Kidney epithelial cell (primary cell): ENCODE data around the gene TBC1D14. TPM values are rescaled to one million over a fixed set of nuclear protein-coding genes. Genes with fewer than 3 reads are reported as not detected.

ENCODE experiments used
- DNase-seq: peaks from one replicate; pipeline ENCODE4 v3.0.0-alpha.2; 2010; ENCODE audit warnings: low read depth
- H3K27me3 ChIP-seq: 2 replicates; pipeline ENCODE4 v1.6.0; 2011; ENCODE audit warnings: low read length; ENCODE audit not compliant: control insufficient read depth, insufficient read depth
- H3K36me3 ChIP-seq: 2 replicates; pipeline ENCODE4 v1.5.1; 2011; ENCODE audit warnings: low read length; ENCODE audit not compliant: control insufficient read depth, insufficient read depth
- H3K4me3 ChIP-seq: 2 replicates; pipeline ENCODE4 v1.5.1; 2011; ENCODE audit warnings: low read depth, mild to moderate bottlenecking, control low read depth, low read length
- total RNA-seq: library from RNA; depleted of rRNA; stranded (reverse); fragments of >200 nt; gene quantifications from 2 replicates; pipeline ENCODE4 v1.2.3, GENCODE V29; 2015
- TF ChIP-seq, protein P1 (sequence below): IDR thresholded peaks from 2 replicates; pipeline ENCODE4 v1.5.1; 2011; ENCODE audit warnings: mild to moderate bottlenecking, moderate library complexity, low read length, control low read depth, inconsistent platforms; ENCODE audit not compliant: insufficient read depth, poor library complexity, severe bottlenecking

TBC1D14 gene
- total RNA-seq, 1 donor from 2014 or later = 52.8 TPM

DNA sequence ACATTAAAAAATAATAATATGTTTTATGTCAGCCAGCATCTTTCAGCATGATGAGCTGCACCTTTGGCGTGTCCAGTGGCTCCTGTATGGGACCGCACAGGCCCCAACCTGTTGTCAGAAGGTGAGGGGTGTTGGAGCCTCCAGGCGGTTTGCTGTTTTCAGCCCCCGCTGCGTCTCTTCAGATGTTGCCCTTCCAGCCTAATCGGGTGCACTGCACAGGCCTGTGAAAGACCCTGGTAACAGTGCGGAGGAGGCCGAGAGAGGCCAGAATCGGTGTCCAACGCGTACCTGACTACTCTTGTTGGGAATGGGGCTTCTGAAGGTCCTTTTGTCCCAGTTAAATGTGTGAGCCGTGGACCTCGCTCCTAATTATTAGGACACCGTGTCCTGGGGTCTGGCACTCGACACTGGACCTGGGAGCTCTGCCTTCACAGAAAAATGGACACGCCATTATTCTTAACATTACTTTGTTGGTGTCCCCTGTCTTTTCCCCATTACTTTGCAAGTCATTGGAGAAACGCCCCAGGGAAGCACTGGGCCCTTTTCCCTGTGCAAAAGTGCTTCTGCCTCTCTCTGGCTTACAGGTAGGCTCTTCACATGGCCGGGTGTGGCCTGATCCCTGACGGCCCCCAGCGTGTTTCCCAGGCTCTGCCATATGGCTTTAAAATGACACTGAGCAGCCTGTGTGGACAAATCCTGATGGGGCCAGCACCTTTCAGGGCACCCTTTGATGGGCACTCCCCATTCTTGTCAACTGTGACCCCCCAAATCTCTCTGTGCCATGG, 51.2 kb downstream of the TBC1D14 start:
- TF ChIP-seq, protein P1, sequence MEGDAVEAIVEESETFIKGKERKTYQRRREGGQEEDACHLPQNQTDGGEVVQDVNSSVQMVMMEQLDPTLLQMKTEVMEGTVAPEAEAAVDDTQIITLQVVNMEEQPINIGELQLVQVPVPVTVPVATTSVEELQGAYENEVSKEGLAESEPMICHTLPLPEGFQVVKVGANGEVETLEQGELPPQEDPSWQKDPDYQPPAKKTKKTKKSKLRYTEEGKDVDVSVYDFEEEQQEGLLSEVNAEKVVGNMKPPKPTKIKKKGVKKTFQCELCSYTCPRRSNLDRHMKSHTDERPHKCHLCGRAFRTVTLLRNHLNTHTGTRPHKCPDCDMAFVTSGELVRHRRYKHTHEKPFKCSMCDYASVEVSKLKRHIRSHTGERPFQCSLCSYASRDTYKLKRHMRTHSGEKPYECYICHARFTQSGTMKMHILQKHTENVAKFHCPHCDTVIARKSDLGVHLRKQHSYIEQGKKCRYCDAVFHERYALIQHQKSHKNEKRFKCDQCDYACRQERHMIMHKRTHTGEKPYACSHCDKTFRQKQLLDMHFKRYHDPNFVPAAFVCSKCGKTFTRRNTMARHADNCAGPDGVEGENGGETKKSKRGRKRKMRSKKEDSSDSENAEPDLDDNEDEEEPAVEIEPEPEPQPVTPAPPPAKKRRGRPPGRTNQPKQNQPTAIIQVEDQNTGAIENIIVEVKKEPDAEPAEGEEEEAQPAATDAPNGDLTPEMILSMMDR = no peak
- H3K27me3 ChIP-seq = no peaks in the 10 kb centered on the region
- no peaks in the 10 kb centered on the region for H3K36me3 ChIP-seq
- no peak for DNase-seq
- no peak overlapping the region for H3K4me3 ChIP-seq

DNA sequence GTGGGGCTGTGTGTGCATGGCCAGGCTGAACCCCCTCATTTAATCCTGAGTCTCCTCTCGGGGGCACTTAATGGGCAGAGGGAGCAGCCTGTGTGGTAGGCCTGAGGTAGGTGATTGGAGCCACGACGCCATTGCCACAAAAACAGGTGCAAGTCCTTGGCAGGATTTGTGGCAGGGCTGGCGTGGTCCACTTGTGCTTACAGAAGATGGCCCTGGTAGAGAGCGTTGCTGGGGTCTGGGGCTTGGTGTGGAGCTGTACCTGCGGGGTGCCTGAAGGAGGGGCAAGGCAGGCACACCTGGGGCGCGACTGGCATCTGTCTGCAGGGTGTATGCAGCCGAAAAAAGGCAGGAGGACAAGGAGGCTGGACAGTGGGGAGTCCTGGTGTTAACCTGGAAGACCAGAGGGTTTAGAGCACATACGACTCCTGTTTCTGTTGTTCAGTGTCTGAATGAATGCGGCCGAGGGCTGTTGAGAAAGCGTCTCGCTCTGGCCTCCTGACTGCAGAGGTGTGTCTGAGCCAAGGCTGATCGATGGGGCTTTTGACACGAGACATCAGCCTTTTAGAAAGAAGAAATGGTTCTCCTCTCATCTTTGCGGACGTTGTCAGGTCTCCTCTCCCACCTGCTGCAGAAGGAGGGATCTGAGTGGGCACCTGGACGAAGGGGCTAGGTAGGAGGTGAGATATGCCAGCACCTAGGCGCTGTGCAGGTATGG, 52.0 kb downstream of the TBC1D14 start:
- Histone ChIP-seq H3K36me3 (no peaks in the 10 kb centered on the region), H3K4me3 (no peak overlapping the region), H3K27me3 (no peaks in the 10 kb centered on the region)
- DNase-seq = no peak
- TF ChIP-seq, protein P1 = no peak

GRCh38 chr4:6962211-6963041, 52.8 kb downstream of the TBC1D14 start:
- H3K36me3 ChIP-seq = no peaks in the 10 kb centered on the region

DNA sequence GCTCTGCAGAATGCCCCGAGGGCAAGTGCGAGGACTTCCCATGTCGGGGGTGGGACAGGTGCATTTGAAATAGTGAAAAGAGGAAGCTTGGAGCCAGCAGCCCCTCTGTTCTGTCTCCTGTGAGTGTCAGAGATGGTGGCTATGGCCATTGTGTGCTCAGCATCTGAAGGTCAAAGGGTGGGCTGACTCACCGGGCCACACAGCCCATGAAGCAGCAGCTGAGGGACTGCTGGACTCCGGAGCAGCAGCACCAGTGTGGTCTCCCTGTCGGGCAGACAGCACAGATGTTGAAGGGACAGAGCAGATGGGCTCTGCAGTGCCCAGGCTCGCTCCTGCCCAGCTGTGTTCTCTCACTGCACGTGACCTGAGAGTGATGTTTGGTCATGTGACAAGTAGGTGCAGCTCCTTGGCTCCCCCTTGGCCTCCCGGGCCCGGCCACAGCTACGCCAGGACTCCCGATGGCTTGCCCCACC, 53.5 kb downstream of the TBC1D14 start:
- Histone ChIP-seq H3K27me3 (no peaks in the 10 kb centered on the region), H3K36me3 (no peaks in the 10 kb centered on the region), H3K4me3 (no peak overlapping the region)
- no peak for DNase-seq
- TF ChIP-seq, protein P1 = no peak

More at GRCh38 chr4:6962211-6963041, 52.8 kb downstream of the TBC1D14 start:
- TF ChIP-seq, protein P1 = no peak
- DNase-seq = no peak
- no peak overlapping the region for H3K4me3 ChIP-seq
- no peaks in the 10 kb centered on the region for H3K27me3 ChIP-seq

- TF ChIP-seq, protein P1 = no peak
- no peaks in the 10 kb centered on the region for H3K27me3 ChIP-seq
- DNase-seq = no peak
- H3K36me3 ChIP-seq = no peaks in the 10 kb centered on the region
- no peak overlapping the region for H3K4me3 ChIP-seq
Observed at GRCh38 chr4:6964858-6965257, 55.2 kb downstream of the TBC1D14 start.
